Fibroblast of mammary gland (primary cell): ENCODE measurements around the gene CDKL4.
"Not testable (repeated sequence)": the region's sequence is repeated elsewhere in the genome, so short reads cannot be mapped to it uniquely, and the experiment has no call there.

ENCODE experiments used
- DNase-seq: peaks from one replicate; pipeline ENCODE4 v3.0.0-alpha.2; 2010; ENCODE audit warnings: low read depth
- H3K4me3 ChIP-seq: 2 replicates; pipeline ENCODE4 v1.5.1; 2011; ENCODE audit warnings: low read depth, mild to moderate bottlenecking, low read length, moderate library complexity; ENCODE audit not compliant: control insufficient read depth
- TF ChIP-seq, protein P1 (sequence below): conservative IDR thresholded peaks from 2 replicates; pipeline ENCODE4 v1.5.1; 2011; ENCODE audit warnings: low read depth, low read length, inconsistent platforms; ENCODE audit not compliant: control insufficient read depth, insufficient read depth

The CDKL4 gene

DNA sequence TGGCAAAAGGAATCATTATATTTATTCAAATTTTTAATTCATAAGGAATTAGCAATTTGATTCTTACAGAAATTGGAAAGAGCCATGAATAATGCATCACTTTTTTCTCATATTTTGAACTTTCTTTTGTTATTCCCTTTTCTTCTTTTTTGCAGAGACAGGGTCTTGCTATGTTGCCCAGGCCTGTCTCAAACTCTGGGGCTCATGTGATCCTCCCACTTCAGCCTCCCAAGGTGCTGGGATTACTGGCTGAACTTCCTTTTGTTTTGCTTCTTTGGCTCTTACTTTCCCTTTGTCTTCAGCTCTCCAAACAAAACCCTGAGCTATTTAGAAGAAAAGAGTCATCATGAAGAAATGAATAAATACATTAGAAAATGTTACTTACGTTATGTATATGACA lies 30.8 kb downstream of the CDKL4 start:
- no peak for DNase-seq
- H3K4me3 ChIP-seq, result no peak overlapping the region
- TF ChIP-seq, protein P1, sequence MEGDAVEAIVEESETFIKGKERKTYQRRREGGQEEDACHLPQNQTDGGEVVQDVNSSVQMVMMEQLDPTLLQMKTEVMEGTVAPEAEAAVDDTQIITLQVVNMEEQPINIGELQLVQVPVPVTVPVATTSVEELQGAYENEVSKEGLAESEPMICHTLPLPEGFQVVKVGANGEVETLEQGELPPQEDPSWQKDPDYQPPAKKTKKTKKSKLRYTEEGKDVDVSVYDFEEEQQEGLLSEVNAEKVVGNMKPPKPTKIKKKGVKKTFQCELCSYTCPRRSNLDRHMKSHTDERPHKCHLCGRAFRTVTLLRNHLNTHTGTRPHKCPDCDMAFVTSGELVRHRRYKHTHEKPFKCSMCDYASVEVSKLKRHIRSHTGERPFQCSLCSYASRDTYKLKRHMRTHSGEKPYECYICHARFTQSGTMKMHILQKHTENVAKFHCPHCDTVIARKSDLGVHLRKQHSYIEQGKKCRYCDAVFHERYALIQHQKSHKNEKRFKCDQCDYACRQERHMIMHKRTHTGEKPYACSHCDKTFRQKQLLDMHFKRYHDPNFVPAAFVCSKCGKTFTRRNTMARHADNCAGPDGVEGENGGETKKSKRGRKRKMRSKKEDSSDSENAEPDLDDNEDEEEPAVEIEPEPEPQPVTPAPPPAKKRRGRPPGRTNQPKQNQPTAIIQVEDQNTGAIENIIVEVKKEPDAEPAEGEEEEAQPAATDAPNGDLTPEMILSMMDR, result no peak

DNA sequence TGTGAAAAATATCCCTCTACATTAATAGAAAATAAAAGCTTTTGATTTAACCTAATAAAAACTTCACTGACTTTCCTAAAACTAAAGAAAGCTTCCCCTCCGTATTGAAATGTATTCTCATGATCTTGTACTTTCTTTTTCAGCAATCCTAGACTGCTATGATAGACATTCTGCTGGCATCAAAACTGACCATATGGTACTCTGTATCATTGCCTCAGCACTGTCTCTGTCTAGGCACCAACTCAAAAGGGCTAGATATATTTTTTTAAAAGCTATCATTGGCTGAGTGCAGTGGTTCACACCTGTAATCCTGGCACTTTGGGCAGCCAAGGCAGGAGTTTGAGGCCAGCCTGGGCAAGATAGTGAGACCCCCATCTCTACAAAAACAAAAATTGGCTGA lies 32.9 kb downstream of the CDKL4 start:
- TF ChIP-seq, protein P1, result no peak
- no peak for DNase-seq
- H3K4me3 ChIP-seq, result no peak overlapping the region

DNA sequence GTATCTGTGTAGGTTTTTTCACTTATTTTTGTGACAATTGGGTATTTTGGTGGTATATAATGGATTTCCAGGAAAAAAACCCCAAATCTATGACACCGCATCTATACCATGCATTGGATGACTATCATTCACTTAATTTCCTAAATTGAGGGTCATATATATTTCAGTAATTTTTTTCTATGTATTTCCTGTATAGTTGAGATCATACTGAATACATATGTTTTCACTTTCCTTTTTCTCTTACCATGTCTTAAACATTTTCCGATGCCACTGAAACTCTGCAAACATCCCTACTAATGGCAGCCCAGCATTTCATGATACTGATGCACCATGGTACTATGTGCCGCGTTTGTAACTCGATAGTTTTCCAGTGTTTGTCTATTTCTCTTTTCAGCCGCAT lies 40.4 kb downstream of the CDKL4 start:
- TF ChIP-seq, protein P1, result no peak
- H3K4me3 ChIP-seq, result no peak overlapping the region
- DNase-seq, result no peak

DNA sequence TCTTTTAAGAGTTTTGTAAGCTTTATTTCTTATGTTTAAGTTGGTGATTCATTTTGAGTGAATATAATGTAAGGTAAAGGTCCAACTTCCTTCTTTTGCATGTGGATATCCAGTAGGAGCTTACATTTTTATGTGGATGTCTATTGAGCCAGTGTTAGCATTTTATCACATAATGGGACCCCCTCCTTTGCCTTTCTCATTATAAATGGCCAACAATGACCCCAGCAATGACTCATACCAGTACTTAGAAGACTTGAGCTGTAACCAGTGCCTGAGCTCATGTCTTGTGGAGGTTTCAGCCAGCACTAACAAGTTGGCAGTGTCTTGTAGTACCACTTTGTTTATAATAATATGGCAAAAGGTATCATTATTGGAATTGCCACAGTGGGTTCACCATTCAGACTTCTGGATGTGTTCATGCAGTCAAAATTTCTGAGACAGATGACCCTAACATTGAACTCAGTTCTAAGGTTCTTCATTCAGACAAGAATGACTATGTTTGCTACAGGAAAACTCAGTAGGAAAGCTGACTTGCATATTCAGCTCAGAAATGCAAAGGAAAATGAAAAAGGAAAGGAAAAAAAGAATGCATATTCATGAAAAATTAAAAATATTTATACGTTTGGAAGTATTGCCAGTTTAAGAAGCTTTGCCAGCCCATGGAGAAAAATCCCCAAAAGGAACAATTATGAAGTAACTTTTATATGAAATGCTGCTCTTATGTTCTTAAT lies 41.0 kb downstream of the CDKL4 start:
- TF ChIP-seq, protein P1, result no peak
- no peak overlapping the region for H3K4me3 ChIP-seq
- DNase-seq, result peak; percentile 18

DNA sequence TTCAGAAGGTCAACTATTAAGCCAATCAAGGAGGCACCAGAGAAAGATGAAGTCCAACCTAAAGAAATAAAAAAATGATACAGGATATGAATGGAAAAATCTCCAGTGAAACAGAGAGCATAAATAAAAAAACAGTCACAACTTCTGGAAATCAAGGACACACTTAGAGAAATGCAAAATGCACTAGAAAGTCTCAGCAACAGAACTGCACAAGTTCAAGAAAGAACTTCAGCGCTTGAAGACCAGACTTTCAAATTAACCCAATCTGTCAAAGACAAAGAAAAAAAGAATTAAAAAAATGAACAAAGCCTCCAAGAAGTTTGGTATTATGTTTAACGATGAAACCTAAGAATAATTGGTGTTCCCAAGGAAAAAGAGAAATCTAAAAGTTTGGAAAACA lies 46.8 kb downstream of the CDKL4 start:
- not testable (repeated sequence) for H3K4me3 ChIP-seq, DNase-seq

DNA sequence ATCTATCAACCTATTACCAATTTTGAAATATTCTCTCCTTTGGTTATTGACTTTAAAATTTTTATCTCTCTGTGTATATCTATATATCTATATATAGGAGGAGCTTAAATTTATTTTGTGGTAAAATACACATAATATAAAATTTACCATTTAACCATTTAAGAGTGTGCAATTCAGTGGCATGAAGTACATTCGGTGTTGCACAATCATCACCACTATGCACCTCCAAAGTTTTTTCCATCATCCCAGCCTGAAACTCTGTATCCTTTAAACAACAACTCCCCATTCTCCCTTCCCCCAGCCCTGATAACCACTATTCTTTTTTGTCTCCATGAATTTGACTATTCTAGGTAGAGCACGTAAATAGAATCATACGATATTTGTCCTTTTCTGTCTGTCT lies 49.1 kb downstream of the CDKL4 start:
- TF ChIP-seq, protein P1, result no peak
- H3K4me3 ChIP-seq, result no peak overlapping the region
- no peak for DNase-seq

DNA sequence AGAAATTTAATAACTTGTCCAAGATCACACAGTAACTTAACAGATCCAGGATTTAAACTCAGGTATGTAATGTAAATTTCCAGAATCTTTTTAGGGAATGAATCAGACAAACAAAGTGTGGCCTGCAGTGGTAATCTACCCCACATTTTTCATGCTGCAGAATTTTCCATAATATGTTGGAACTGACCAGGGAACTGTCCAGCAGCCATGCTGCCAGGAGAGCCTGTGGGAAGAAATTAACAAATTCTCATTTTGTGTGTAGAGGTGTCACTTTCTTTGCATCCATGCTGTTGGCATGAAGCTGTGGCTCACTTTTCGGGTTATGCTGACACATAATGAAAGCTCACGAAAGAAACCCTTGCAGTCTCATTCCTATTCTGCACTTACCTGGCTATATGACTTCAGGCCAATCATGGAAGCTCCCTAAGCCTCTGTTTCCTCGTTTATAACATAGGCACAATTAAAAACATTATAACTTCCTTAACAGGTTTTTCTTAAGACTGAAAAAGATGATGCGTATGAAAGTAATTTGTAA lies 54.7 kb downstream of the CDKL4 start:
- no peak overlapping the region for H3K4me3 ChIP-seq
- TF ChIP-seq, protein P1, result no peak
- DNase-seq, result no peak
